GM18526 (cell line): ENCODE data around the gene ACRV1.
A peak's percentile ranks its signal among the peaks of the same experiment; 100 is the strongest.

ENCODE experiments used
- POLR2A ChIP-seq: IDR thresholded peaks from 3 replicates; pipeline ENCODE4 v1.6.1; 2011; ENCODE audit not compliant: insufficient read length; ENCODE audit errors: extremely low read depth

The ACRV1 gene

DNA sequence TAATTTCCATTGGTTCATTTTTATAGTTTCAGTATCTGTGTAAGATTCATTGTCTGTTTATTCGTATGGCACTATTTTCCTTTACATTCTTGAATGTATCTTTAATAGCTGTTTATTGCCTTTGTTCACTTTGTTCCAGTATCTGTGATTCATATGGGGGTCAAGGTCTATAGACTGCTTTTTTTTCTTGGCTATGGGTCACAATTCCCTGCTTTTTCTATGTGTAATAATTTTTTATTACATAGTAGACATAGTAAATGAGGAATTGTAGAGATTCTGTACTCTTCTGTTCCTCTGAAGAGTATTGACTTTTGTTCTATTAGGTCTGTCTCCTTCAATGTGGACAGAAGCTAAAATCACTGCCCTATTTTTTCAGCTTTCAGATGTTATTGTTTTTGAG, 10.5 kb downstream of the ACRV1 start:
- no peak for TF ChIP-seq POLR2A

DNA sequence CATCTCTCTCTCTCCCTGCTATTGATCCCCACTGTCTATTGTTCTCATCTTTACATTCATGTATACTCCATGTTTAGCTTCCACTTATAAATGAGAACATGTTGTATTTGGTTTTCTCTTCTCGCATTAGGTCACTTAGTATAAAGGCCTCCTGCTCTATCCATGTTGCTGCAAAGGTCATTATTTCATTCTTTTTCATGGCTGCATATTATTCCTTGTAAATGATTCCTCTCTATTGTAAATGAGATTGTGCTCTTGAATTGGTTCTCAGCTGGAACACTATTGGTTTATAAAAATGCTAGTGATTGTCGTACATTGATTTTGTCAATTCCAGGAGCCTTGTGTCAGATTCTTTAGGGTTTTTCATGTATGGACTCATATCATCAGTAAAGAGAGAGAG, 13.5 kb downstream of the ACRV1 start:
- TF ChIP-seq POLR2A, result no peak

DNA sequence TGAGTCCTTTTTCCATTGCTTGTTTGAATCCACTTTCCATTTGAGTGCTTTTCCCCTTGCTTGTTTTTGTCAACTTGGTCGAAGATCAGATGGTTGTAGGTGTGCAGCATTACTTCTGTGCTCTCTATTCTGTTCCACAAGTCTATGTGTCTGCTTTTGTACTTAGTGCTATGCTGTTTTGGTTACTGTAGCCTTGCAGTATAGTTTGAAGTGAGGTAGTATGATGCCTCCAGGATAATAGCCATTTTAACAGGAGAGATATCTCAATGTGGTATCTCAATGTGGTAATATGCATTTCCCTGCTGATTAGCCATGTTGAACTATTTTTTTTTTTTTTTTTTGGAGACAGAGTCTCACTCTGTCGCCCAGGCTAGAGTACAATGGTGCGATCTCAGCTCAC, 16.7 kb downstream of the ACRV1 start:
- no peak for TF ChIP-seq POLR2A

DNA sequence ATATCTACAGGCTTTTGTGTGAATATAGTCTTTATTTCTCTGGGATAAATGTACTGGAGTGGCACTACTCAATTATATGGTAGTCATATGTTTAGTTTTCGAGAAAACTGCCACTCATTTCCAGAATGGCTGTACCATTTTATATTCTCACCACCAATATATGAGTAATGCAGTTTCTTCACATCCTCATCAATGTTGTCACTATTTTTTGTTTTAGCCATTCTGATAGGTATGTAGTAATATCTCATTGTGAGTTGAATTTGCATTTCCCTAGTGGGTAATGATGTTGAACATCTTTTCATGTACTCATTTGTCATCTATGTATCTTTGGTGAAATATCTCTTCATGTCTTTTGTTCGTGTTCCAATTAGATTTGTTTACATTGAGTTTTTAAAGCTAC, 18.0 kb downstream of the ACRV1 start:
- no peak for TF ChIP-seq POLR2A

DNA sequence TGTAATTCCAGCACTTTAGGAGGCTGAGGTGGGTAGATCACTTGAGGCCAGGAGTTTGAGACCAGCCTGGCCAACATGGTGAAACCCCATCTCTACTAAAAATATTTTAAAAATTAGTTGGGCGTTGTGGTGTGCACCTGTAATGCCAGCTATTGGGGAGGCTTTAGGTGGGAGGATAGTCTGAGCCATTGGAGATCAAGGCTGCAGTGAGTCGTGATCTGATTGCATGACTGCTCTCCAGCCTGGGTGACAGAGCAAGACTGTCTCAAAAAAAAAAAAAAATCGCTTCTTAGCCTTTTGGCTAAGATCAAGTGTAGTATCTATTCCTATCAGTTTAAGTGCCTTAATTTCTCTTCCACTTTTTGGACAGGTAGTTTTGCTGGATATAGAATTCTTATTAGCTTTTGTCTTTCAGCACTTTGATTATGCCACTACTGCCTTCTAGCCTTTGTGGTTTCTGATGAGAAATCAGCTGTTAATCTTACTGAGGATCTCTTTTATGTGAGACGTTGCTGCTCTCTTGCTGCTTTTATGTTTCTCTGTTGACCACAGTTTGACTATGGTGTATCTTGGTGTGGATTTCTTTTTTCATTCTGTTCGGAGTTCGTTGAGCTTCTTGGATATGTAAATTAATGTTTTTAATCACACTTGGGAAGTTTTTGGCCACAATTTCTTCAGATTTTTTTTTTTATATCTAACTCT, 31.0 kb downstream of the ACRV1 start:
- TF ChIP-seq POLR2A, result no peak

DNA sequence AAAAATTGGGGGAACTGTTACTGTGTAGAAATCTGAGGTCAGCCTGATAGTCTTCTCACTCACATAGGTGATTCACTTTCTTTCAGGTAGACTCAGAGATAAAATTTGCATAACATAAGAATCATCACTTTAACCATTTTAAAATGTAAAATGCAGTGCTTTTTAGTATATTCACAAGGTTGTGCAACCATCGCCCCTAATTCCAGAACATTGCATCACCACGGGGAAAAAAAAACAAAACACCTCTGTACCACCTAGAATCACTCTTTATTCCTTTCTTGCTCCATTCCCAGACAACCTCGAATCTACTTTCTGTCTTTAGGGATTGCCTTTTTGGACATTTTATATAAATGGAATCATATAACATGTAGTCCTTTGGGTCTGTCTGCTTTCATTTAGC, 34.8 kb downstream of the ACRV1 start:
- no peak for TF ChIP-seq POLR2A

DNA sequence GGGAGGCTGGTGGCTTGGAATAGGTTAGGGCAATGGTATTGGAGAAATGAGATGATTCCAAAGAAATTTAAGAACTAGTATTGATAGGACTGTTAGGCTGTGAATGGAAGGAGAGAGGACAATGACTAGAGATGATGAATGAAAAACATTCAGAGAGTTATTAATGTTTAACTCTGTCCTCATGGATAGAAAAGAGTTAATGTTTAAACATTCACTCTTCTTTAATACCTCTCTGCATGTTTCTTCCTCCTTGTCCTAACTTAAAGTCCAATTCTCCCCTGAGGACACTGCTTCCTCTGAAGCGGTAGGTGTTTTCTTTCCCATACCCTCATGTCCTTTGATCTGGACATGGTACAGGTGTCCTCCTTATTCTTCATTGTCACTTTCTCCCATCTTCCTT, 42.3 kb downstream of the ACRV1 start:
- no peak for TF ChIP-seq POLR2A

DNA sequence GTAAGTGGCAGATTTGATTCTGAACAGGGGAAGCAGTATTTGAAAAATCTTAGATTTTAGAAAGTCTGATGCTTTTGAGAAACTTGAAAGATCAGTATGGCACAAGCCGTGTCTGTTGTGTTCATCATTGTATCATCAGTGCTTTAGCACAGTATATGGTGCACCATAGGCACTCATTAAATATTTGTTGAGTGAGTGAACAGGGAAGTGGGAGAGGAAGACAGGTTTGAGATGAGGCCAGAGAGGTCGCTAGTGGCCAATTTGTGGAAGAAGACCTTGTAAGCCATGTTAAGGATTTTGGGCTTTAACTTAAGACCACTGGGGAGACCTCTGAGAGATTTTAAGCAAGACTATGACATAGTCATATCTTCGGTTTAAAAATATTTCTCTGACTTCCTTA, 42.8 kb downstream of the ACRV1 start:
- TF ChIP-seq POLR2A, result no peak

DNA sequence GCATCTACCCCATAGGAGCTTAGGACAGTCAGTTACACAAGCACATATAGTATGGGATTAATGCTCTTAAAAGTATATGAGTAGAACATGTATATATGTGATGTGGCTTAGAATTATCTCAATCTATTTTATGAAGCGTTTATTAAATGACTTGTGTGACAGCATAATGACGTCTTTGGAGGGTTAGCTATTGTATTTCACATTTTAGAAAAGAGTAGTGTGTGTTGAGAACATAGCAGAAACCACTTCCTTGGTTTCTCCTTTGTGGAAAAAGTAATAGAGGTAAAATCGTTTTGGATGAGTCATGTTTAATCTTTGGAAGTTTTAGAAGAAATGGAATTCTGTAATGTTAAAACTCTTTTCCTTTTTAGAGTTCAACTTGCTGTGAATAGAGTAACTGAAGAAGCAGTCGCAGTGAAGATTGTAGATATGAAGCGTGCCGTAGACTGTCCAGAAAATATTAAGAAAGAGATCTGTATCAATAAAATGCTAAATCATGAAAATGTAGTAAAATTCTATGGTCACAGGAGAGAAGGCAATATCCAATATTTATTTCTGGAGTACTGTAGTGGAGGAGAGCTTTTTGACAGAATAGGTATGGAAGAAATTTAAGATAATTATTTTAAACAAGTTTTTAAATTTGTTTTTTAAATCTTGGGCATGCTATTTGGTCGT, 53.3 kb downstream of the ACRV1 start:
- TF ChIP-seq POLR2A, result no peak

DNA sequence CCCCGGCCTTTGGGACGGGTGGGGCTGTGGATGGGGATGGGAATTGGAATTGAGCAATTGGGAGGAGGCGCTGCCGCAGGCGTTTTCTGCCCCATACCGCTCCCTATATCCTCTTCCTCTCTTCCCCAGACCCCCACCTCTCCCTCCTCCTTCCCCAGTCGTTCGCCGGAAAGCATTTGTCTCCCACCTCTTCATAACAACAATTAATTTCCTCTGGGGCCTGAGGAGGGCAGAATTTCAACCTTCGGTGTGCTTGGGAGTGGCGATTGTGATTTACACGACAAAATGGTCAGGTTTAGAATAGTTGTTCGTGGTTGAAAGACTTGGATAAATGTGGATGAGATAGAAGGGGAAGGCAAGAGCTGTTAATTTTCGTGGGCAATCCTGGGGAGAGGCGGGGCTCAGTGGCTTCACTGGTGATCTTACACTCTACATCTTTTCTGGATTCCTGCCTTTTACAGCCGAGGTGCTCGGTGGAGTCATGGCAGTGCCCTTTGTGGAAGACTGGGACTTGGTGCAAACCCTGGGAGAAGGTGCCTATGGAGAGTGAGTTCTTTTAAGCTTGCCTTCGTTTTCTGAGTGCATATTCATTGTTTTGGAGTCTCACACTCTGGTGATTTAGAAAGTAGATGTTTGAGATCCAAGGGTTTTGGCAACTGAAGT, 54.2 kb downstream of the ACRV1 start:
- TF ChIP-seq POLR2A, result no peak

DNA sequence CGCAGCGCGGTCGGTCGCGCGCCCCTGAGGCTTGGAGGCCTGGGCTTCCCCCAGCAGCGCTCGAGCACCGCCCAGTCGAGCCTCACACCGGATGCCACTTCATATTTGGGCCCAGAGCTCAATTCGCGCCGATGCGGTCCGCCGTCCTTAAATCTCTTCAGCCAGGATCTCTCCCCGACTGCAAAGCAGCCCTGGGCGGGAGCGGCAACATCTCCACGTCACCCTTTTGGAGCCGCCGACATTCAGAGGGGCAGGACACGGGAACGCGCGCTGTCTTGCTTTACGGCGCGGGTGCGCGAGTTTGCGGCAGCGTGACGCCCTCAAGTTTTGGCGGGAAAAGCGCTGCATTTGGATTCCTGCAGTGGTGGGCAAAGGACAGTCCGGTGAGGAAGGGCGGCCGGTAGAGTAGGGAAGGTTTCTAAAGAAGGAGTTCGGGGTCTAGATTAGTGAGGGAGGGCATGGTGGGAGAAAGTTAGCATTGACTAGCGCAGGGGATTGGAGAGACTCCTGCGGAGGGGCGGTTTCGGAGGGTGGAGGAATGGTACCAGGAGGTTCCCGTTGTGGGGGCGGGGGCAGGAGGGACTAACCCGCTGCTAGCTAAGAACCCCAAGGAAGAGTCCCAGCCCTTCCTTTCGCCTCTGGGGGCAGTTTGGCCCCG, 54.9 kb downstream of the ACRV1 start:
- TF ChIP-seq POLR2A, result peak; percentile 83

DNA sequence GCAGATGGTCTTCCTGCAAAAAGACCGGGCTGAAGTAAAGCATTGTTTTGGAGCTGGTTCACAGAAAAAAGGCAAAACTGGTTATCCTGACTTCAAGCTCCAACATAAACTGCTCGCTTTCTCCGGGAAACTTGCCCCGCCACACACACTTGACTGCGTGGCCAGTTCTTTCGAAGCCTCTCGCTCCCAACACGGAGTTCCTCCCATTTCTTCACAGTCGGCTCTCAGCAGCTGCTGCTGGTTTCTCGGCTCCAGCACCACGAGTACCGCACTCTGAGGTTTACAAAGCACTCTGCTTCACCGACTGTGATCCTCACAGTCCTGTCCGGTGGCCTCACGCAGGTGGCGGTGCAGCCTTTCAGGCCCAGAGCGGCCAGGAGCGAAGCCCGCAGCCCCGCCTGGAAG, 55.4 kb downstream of the ACRV1 start:
- no peak for TF ChIP-seq POLR2A

DNA sequence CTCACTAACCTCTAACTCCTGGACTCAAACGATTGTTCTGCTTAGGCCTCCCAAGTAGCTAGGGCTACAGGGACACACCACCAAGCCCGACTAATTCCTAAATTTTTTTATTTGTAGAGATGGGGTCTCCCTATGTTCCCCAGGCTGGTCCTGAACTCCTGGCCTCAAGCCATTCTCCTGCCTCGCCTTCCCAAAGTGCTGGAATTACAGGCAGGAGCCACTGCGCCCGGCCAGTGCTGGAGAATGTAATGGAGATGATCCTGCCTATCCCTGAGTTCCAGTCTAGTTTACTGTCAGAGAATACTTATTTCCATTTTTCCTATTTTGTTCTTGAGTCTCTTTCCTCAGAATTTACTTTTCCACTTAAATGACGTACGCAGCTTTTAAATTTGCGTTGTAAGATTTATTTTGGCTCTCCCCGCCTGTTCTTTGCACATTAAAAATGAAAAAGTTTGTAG, 55.9 kb downstream of the ACRV1 start, which contains the start of gene CHEK1:
Gene CHEK1 (plus strand): TSS at position 408 of the 458 bp plus-strand sequence. CDS start 1,606 bp downstream, outside the sequence.
- TF ChIP-seq POLR2A, result no peak

DNA sequence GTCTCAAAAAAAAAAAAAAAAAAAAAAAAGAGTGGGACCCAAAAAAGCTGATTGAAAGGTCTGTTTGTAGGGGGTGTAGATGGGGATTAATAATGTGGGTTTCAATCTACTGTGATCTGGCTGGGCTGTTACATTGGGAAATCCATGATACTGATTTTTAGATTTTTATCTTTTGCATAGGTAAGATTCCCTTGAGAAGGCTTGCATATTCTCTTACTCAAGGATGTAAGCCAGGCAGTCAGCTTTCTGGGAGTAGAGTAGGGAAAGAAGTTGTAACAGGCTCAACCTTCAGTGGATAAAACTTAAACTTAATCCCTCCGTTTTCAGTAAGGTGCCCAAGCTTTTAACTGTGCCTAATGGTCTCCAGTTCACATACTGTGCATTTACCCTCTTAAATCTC, 57.6 kb downstream of the ACRV1 start:
- TF ChIP-seq POLR2A, result no peak

DNA sequence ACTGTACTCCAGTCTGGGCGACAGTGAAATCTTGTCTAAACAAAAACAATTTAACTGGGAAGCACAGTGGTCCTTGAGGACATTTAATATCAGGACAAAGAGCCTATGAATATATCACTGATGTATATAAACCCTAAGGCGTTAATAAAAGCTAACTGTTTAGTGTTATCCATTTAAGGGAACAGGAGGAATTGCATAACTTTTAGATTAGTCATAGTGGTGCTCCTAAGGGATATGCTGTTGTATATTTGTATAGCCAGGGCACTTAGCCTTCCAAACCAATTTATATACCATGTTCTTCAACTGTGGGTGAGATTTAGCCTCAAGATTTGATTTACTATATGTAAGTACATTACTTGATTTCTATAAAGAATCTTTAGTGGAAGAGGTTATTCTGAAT, 58.7 kb downstream of the ACRV1 start:
- no peak for TF ChIP-seq POLR2A
